ENCODE results near the gene FAIM2.

Gene FAIM2

GRCh38 chr12:49902399-49903350, 1.0 kb downstream of the FAIM2 start:
- no peak; the same call in 2 of the 3 replicates for ATAC-seq
- no peak for TF ChIP-seq ESRRG (CRISPR knock-in tag; IDR thresholded peaks at IDR 0.05)
- no peak for TF ChIP-seq CSDC2 (CRISPR knock-in tag; IDR thresholded peaks at IDR 0.05)
- no peak for TF ChIP-seq SNAI2 (CRISPR knock-in tag; IDR thresholded peaks at IDR 0.05)

DNA sequence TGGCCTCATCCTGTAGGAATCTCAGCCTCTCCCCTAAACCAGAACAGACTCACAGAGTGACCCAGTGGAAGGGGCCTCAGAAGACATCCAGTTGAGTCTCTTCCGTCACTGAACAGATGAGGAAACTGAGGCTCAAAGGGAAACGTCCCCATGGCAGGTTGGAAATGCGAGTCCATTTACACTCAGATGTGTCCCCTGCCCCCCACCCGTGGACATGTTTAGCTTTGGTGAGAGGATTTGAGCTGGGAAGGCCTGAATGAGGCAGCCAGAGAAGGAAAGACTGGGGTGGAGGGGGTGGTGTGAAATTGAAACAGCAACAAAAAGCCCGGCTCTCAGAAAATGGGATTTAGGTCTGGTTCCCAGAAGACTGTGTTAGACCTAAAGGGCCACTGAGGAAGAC, 1.7 kb downstream of the FAIM2 start:
- no peak for ATAC-seq
- no peak for TF ChIP-seq CSDC2 (CRISPR knock-in tag; IDR thresholded peaks at IDR 0.05)
- TF ChIP-seq ESRRG (CRISPR knock-in tag; IDR thresholded peaks at IDR 0.05) = no peak
- TF ChIP-seq TOX (CRISPR knock-in tag; IDR thresholded peaks at IDR 0.05; ENCODE audit: borderline replicate concordance) = no peak
- TF ChIP-seq, protein P1, sequence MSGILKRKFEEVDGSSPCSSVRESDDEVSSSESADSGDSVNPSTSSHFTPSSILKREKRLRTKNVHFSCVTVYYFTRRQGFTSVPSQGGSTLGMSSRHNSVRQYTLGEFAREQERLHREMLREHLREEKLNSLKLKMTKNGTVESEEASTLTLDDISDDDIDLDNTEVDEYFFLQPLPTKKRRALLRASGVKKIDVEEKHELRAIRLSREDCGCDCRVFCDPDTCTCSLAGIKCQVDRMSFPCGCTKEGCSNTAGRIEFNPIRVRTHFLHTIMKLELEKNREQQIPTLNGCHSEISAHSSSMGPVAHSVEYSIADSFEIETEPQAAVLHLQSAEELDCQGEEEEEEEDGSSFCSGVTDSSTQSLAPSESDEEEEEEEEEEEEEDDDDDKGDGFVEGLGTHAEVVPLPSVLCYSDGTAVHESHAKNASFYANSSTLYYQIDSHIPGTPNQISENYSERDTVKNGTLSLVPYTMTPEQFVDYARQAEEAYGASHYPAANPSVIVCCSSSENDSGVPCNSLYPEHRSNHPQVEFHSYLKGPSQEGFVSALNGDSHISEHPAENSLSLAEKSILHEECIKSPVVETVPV (CRISPR knock-in tag; IDR thresholded peaks at IDR 0.05) = no peak
- TF ChIP-seq OSR1 (CRISPR knock-in tag; IDR thresholded peaks at IDR 0.05) = no peak
- no peak for TF ChIP-seq ZFP30 (CRISPR knock-in tag; IDR thresholded peaks at IDR 0.05)
- no peak for TF ChIP-seq ZFP3 (CRISPR knock-in tag; IDR thresholded peaks at IDR 0.05)
- TF ChIP-seq PPARA (CRISPR knock-in tag; IDR thresholded peaks at IDR 0.05; ENCODE audit: borderline replicate concordance) = no peak
- TF ChIP-seq SNAI2 (CRISPR knock-in tag; IDR thresholded peaks at IDR 0.05) = no peak
- no peak for TF ChIP-seq ISL1 (CRISPR knock-in tag; IDR thresholded peaks at IDR 0.05)
- no peak for TF ChIP-seq RARB (CRISPR knock-in tag; IDR thresholded peaks at IDR 0.05)
- no peak for TF ChIP-seq ZC3H10 (CRISPR knock-in tag; IDR thresholded peaks at IDR 0.05)
- no peak for TF ChIP-seq ZNF8 (CRISPR knock-in tag; IDR thresholded peaks at IDR 0.05)
- TF ChIP-seq, protein P2, sequence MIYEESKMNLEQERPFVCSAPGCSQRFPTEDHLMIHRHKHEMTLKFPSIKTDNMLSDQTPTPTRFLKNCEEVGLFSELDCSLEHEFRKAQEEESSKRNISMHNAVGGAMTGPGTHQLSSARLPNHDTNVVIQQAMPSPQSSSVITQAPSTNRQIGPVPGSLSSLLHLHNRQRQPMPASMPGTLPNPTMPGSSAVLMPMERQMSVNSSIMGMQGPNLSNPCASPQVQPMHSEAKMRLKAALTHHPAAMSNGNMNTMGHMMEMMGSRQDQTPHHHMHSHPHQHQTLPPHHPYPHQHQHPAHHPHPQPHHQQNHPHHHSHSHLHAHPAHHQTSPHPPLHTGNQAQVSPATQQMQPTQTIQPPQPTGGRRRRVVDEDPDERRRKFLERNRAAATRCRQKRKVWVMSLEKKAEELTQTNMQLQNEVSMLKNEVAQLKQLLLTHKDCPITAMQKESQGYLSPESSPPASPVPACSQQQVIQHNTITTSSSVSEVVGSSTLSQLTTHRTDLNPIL (CRISPR knock-in tag; IDR thresholded peaks at IDR 0.05; ENCODE audit: low read depth) = no peak
- TF ChIP-seq ZNF70 (CRISPR knock-in tag; IDR thresholded peaks at IDR 0.05) = no peak
- TF ChIP-seq, protein P3, sequence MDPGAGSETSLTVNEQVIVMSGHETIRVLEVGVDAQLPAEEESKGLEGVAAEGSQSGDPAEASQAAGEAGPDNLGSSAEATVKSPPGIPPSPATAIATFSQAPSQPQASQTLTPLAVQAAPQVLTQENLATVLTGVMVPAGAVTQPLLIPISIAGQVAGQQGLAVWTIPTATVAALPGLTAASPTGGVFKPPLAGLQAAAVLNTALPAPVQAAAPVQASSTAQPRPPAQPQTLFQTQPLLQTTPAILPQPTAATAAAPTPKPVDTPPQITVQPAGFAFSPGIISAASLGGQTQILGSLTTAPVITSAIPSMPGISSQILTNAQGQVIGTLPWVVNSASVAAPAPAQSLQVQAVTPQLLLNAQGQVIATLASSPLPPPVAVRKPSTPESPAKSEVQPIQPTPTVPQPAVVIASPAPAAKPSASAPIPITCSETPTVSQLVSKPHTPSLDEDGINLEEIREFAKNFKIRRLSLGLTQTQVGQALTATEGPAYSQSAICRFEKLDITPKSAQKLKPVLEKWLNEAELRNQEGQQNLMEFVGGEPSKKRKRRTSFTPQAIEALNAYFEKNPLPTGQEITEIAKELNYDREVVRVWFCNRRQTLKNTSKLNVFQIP (CRISPR knock-in tag; IDR thresholded peaks at IDR 0.05; ENCODE audit: borderline replicate concordance, low read depth) = no peak
- no peak for TF ChIP-seq TCF4 (CRISPR knock-in tag; IDR thresholded peaks at IDR 0.05; ENCODE audit: borderline replicate concordance)
- TF ChIP-seq ARNTL (CRISPR knock-in tag; IDR thresholded peaks at IDR 0.05; ENCODE audit: borderline replicate concordance, low read depth) = no peak

GRCh38 chr12:49901026-49901425, 2.7 kb downstream of the FAIM2 start:
- ATAC-seq = no peak
- TF ChIP-seq PPARA (CRISPR knock-in tag; IDR thresholded peaks at IDR 0.05; ENCODE audit: borderline replicate concordance) (no peak), TCF4 (CRISPR knock-in tag; IDR thresholded peaks at IDR 0.05; ENCODE audit: borderline replicate concordance) (no peak), ARNTL (CRISPR knock-in tag; IDR thresholded peaks at IDR 0.05; ENCODE audit: borderline replicate concordance, low read depth) (no peak), BACH2 (CRISPR knock-in tag; IDR thresholded peaks at IDR 0.05; ENCODE audit: borderline replicate concordance) (no peak), ZNF565 (CRISPR knock-in tag; conservative IDR thresholded peaks at IDR 0.05; ENCODE audit: low read depth) (no peak), GLIS3 (CRISPR knock-in tag; IDR thresholded peaks at IDR 0.05) (no peak), ESRRG (CRISPR knock-in tag; IDR thresholded peaks at IDR 0.05) (no peak)
- TF ChIP-seq, protein P1 (CRISPR knock-in tag; IDR thresholded peaks at IDR 0.05) = no peak

DNA sequence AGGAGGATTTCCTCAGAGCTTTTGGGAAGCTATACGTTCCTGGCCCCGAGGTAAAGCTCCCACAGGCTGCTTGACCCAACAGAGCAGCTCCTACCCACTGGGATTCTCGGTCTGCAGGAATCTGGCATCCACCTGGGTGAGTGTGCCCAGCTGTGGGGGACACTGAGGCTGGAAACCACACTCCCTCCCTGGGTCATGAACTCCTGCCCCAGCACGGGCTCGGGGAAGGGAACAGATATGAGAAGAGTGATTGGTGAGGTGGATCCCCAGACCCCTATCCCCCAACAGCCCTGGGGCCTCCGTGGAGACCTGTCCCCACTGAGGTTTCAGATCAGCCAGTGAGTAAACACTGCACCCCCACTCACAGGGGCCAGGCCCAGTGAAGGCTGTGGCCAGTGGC, 3.3 kb downstream of the FAIM2 start:
- ATAC-seq = no peak
- TF ChIP-seq ZC3H10 (CRISPR knock-in tag; IDR thresholded peaks at IDR 0.05) = no peak
- no peak for TF ChIP-seq ZFP3 (CRISPR knock-in tag; IDR thresholded peaks at IDR 0.05)
- TF ChIP-seq ZNF8 (CRISPR knock-in tag; IDR thresholded peaks at IDR 0.05) = no peak
- TF ChIP-seq, protein P1 (CRISPR knock-in tag; IDR thresholded peaks at IDR 0.05) = no peak
- TF ChIP-seq ESRRG (CRISPR knock-in tag; IDR thresholded peaks at IDR 0.05) = no peak
- TF ChIP-seq, protein P2 (CRISPR knock-in tag; IDR thresholded peaks at IDR 0.05; ENCODE audit: low read depth) = no peak
- no peak for TF ChIP-seq ISL1 (CRISPR knock-in tag; IDR thresholded peaks at IDR 0.05)
- TF ChIP-seq, protein P4, sequence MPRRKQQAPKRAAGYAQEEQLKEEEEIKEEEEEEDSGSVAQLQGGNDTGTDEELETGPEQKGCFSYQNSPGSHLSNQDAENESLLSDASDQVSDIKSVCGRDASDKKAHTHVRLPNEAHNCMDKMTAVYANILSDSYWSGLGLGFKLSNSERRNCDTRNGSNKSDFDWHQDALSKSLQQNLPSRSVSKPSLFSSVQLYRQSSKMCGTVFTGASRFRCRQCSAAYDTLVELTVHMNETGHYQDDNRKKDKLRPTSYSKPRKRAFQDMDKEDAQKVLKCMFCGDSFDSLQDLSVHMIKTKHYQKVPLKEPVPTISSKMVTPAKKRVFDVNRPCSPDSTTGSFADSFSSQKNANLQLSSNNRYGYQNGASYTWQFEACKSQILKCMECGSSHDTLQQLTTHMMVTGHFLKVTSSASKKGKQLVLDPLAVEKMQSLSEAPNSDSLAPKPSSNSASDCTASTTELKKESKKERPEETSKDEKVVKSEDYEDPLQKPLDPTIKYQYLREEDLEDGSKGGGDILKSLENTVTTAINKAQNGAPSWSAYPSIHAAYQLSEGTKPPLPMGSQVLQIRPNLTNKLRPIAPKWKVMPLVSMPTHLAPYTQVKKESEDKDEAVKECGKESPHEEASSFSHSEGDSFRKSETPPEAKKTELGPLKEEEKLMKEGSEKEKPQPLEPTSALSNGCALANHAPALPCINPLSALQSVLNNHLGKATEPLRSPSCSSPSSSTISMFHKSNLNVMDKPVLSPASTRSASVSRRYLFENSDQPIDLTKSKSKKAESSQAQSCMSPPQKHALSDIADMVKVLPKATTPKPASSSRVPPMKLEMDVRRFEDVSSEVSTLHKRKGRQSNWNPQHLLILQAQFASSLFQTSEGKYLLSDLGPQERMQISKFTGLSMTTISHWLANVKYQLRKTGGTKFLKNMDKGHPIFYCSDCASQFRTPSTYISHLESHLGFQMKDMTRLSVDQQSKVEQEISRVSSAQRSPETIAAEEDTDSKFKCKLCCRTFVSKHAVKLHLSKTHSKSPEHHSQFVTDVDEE (CRISPR knock-in tag; IDR thresholded peaks at IDR 0.05) = no peak
- TF ChIP-seq TCF4 (CRISPR knock-in tag; IDR thresholded peaks at IDR 0.05; ENCODE audit: borderline replicate concordance) = no peak
